ENCODE measurements around the gene SIGLEC10. TPM values are rescaled to one million over a fixed set of nuclear protein-coding genes. Genes with fewer than 3 reads are reported as not detected.
"Not testable (repeated sequence)": the region's sequence is repeated elsewhere in the genome, so short reads cannot be mapped to it uniquely, and the experiment has no call there.

Gene SIGLEC10
- total and polyA plus RNA-seq, 10 donors: 38.0 to 155 (median 87.5) TPM

DNA sequence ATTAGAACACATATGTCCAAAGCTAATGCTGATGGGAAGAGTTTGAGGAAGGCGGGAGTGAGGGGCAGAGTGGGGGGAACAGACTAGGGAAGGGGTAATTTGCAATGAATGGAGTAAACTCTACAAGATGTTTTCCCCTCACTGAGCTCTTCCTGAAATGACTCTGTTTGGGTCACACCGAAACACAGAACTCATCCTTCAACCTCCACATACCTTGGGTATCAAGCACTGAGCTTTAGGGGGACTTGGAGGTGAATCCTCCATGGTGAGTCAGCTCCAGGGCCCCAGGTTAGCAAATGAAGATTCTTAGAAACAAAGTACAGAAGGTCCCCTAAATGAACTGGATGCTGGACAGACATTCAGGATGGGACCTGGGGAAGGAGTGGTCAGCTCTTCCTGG is 1.3 kb upstream of the SIGLEC10 start:
- Histone ChIP-seq H3K27ac (peak overlapping the region in 4 of 8 donors; percentile 10 to 95 (median 88)), H3K27me3 (replicated peaks in 1 of 7) (peaks cover 0 to 40% (median 9%) of the 10 kb centered on the region in 7 donors), H3K9me3 (no peaks in the 10 kb centered on the region), H3K36me3 (peaks cover 0 to 23% (median 0%) of the 10 kb centered on the region in 6 donors), H3K4me3 (no peak overlapping the region), H3K4me1 (peaks cover 3 to 78% (median 39%) of the 10 kb centered on the region in 6 donors)
- TF ChIP-seq, protein P1, sequence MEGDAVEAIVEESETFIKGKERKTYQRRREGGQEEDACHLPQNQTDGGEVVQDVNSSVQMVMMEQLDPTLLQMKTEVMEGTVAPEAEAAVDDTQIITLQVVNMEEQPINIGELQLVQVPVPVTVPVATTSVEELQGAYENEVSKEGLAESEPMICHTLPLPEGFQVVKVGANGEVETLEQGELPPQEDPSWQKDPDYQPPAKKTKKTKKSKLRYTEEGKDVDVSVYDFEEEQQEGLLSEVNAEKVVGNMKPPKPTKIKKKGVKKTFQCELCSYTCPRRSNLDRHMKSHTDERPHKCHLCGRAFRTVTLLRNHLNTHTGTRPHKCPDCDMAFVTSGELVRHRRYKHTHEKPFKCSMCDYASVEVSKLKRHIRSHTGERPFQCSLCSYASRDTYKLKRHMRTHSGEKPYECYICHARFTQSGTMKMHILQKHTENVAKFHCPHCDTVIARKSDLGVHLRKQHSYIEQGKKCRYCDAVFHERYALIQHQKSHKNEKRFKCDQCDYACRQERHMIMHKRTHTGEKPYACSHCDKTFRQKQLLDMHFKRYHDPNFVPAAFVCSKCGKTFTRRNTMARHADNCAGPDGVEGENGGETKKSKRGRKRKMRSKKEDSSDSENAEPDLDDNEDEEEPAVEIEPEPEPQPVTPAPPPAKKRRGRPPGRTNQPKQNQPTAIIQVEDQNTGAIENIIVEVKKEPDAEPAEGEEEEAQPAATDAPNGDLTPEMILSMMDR (IDR thresholded peaks at IDR 0.05 in 8 of 11, conservative IDR thresholded peaks at IDR 0.05 in 3 of 11): no peak
- no peak for TF ChIP-seq POLR2AphosphoS5 (IDR thresholded peaks at IDR 0.05)
- no peak for TF ChIP-seq POLR2A (IDR thresholded peaks at IDR 0.05)
- WGBS, 5 donors: 68 to 87% (median 82%) methylated on average over 2 of the region's 2 CpGs
- no peak for DNase-seq
- intact Hi-C loops (cut with DNase I; ENCODE audit: low total_unique reads): loop anchor here (10.0 kb wide), 1 partner anchor 236 kb away; no protein-coding TSS in a partner anchor

DNA sequence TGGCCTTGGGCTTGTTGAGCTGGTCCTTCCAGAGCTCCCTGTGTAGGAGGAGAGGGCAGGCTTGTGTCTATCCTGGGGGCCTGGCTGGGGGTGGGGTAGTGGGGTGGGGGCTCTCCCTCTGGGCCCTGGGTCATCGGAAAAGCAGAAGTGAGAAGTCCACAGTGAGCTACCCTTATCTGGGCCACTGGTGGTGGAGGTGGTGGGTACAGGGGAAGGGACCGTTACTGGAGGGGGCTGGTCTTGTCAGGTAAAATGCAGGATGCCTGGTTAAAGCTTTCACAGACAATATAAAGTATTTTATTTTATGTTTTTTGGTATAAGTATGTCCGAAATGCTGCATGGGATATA is 342 bp upstream of the SIGLEC10 start:
- peaks cover 0 to 32% (median 9%) of the 10 kb centered on the region in 7 donors for H3K27me3 ChIP-seq (replicated peaks in 1 of 7)
- DNase-seq: no peak
- H3K9me3 ChIP-seq: no peaks in the 10 kb centered on the region
- H3K4me3 ChIP-seq: peak overlapping the region in 6 of 8 donors; percentile 15 to 74 (median 44)
- intact Hi-C loops (cut with DNase I; ENCODE audit: low total_unique reads): loop anchor here (10.0 kb wide), 1 partner anchor 237 kb away; no protein-coding TSS in a partner anchor
- peaks cover 3 to 78% (median 39%) of the 10 kb centered on the region in 6 donors for H3K4me1 ChIP-seq
- TF ChIP-seq POLR2A (IDR thresholded peaks at IDR 0.05) (no peak), POLR2AphosphoS5 (IDR thresholded peaks at IDR 0.05) (no peak)
- TF ChIP-seq, protein P1 (IDR thresholded peaks at IDR 0.05 in 8 of 11, conservative IDR thresholded peaks at IDR 0.05 in 3 of 11): no peak
- peaks cover 0 to 32% (median 0%) of the 10 kb centered on the region in 6 donors for H3K36me3 ChIP-seq
- H3K27ac ChIP-seq: peak overlapping the region; percentile 63 to 95 (median 83)
- 32 to 56% (median 51%) methylated on average over 3 of the region's 3 CpGs for WGBS, 5 donors

GRCh38 chr19:51416422-51416821 is 1.0 kb downstream of the SIGLEC10 start:
- 69 to 87% (median 79%) methylated on average over 8 to 15 of the region's 15 CpGs for WGBS, 5 donors
- intact Hi-C loops (cut with DNase I; ENCODE audit: low total_unique reads): loop anchor here (10.0 kb wide), 1 partner anchor 238 kb away; no protein-coding TSS in a partner anchor
- peaks cover 0 to 71% (median 33%) of the 10 kb centered on the region in 6 donors for H3K4me1 ChIP-seq
- H3K27ac ChIP-seq: peak overlapping the region in 7 of 8 donors; percentile 63 to 95 (median 87)
- H3K4me3 ChIP-seq: peak overlapping the region in 7 of 8 donors; percentile 15 to 74 (median 42)
- H3K9me3 ChIP-seq, DNase-seq: not testable (repeated sequence)
- peaks cover 0 to 46% (median 0%) of the 10 kb centered on the region in 6 donors for H3K36me3 ChIP-seq
- peaks cover 0 to 18% (median 5%) of the 10 kb centered on the region in 7 donors for H3K27me3 ChIP-seq (replicated peaks in 1 of 7)

DNA sequence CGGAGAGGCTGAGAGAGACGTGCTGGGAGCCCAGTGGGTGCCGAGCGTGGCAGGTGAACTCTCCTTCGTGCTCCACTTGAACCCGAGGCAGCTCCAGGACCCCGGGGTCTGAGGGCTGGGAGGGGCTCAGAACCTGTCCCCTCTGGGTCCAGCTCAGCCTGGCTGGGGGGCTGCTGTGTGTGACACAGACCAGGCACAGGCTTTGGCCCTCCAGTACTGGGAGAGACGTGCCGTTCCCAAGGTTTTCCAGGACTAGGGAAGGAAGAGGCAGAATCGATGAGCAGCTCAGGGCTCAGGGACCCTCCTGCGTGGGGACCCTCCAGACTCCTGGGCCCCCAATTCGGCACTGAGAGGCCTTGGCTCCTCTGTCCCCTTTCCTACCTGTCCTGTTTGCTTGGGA is 2.3 kb downstream of the SIGLEC10 start:
- Histone ChIP-seq H3K27me3 (replicated peaks in 1 of 7) (peaks cover 0 to 11% (median 0%) of the 10 kb centered on the region in 7 donors), H3K4me1 (peaks cover 0 to 68% (median 28%) of the 10 kb centered on the region in 6 donors), H3K9me3 (no peaks in the 10 kb centered on the region), H3K27ac (no peak overlapping the region), H3K4me3 (no peak overlapping the region), H3K36me3 (peaks cover 0 to 58% (median 2%) of the 10 kb centered on the region in 6 donors)
- WGBS, 5 donors: 87 to 95% (median 91%) methylated on average over 12 of the region's 12 CpGs
- TF ChIP-seq POLR2A (IDR thresholded peaks at IDR 0.05) (no peak), POLR2AphosphoS5 (IDR thresholded peaks at IDR 0.05) (no peak)
- TF ChIP-seq, protein P1 (IDR thresholded peaks at IDR 0.05 in 8 of 11, conservative IDR thresholded peaks at IDR 0.05 in 3 of 11): no peak
- intact Hi-C loops (cut with DNase I; ENCODE audit: low total_unique reads): loop anchor here (10.0 kb wide), 1 partner anchor 240 kb away; no protein-coding TSS in a partner anchor
- no peak for DNase-seq
